Measurements from ENCODE around the gene PALM. TPM values are rescaled to one million over a fixed set of nuclear protein-coding genes. Genes with fewer than 3 reads are reported as not detected.

Gene PALM
- total RNA-seq, 1 donor from 2014 or later: 60.0 TPM

- no peaks in the 10 kb centered on the region for H3K27me3 ChIP-seq (ENCODE audit: insufficient read depth, low read length)
- H3K27ac ChIP-seq (ENCODE audit: low read depth, low read length): no peak overlapping the region
- H3K27ac Mint-ChIP-seq (ENCODE audit: unreplicated experiment): no peak overlapping the region
- H3K4me1 ChIP-seq (ENCODE audit: insufficient read depth, low read length): no peaks in the 10 kb centered on the region
- H2AFZ ChIP-seq (ENCODE audit: low read depth, low read length): no peak overlapping the region
- H3K4me3 Mint-ChIP-seq (ENCODE audit: unreplicated experiment): no peak overlapping the region
- H3K4me1 Mint-ChIP-seq (ENCODE audit: low read depth, unreplicated experiment): no peaks in the 10 kb centered on the region
- H3K4me2 ChIP-seq (ENCODE audit: low read length): no peak overlapping the region
- TF ChIP-seq CTCF (IDR thresholded peaks at IDR 0.05; ENCODE audit: insufficient read depth, low read depth, low read length): no peak
- TF ChIP-seq EZH2 (IDR thresholded peaks at IDR 0.05; ENCODE audit: insufficient read depth, low read length): no peak
- no peak overlapping the region for H3K4me3 ChIP-seq (ENCODE audit: insufficient read depth, low read depth, low read length)
- H3K9me3 Mint-ChIP-seq (ENCODE audit: unreplicated experiment): peaks cover 2% of the 10 kb centered on the region
- no peaks in the 10 kb centered on the region for H3K9me3 ChIP-seq (ENCODE audit: insufficient read depth, low read depth, low read length)
- no peak for DNase-seq (ENCODE audit: low read depth)
- no peaks in the 10 kb centered on the region for H3K79me2 ChIP-seq (ENCODE audit: insufficient read depth, low read length)
- no peaks in the 10 kb centered on the region for H3K27me3 Mint-ChIP-seq (ENCODE audit: low read depth, unreplicated experiment)
- no peak for FAIRE-seq
- no peaks in the 10 kb centered on the region for H3K36me3 ChIP-seq (ENCODE audit: insufficient read depth, low read length)
- peaks cover 32% of the 10 kb centered on the region for H4K20me1 ChIP-seq (ENCODE audit: insufficient read depth, low read length)
- H3K36me3 Mint-ChIP-seq (ENCODE audit: low read depth, unreplicated experiment): peaks cover 7% of the 10 kb centered on the region
- no peak overlapping the region for H3K9ac ChIP-seq (ENCODE audit: low read length)
These were observed 13.9 kb downstream of the PALM start for GRCh38 chr19:722553-723101.

GRCh38 chr19:723247-723646, 14.5 kb downstream of the PALM start:
- H3K9ac ChIP-seq (ENCODE audit: low read length): no peak overlapping the region
- no peak overlapping the region for H3K4me3 ChIP-seq (ENCODE audit: insufficient read depth, low read depth, low read length)
- no peaks in the 10 kb centered on the region for H3K27me3 ChIP-seq (ENCODE audit: insufficient read depth, low read length)
- Mint-ChIP-seq H3K27me3 (ENCODE audit: low read depth, unreplicated experiment) (no peaks in the 10 kb centered on the region), H3K27ac (ENCODE audit: unreplicated experiment) (no peak overlapping the region), H3K36me3 (ENCODE audit: low read depth, unreplicated experiment) (peaks cover 7% of the 10 kb centered on the region), H3K4me3 (ENCODE audit: unreplicated experiment) (no peak overlapping the region), H3K4me1 (ENCODE audit: low read depth, unreplicated experiment) (no peaks in the 10 kb centered on the region), H3K9me3 (ENCODE audit: unreplicated experiment) (peaks cover 2% of the 10 kb centered on the region)
- no peak overlapping the region for H2AFZ ChIP-seq (ENCODE audit: low read depth, low read length)
- no peak for TF ChIP-seq CTCF (IDR thresholded peaks at IDR 0.05; ENCODE audit: insufficient read depth, low read depth, low read length)
- TF ChIP-seq EZH2 (IDR thresholded peaks at IDR 0.05; ENCODE audit: insufficient read depth, low read length): no peak
- no peaks in the 10 kb centered on the region for H3K36me3 ChIP-seq (ENCODE audit: insufficient read depth, low read length)
- H3K4me2 ChIP-seq (ENCODE audit: low read length): no peak overlapping the region
- H3K27ac ChIP-seq (ENCODE audit: low read depth, low read length): no peak overlapping the region
- H3K9me3 ChIP-seq (ENCODE audit: insufficient read depth, low read depth, low read length): no peaks in the 10 kb centered on the region
- peaks cover 30% of the 10 kb centered on the region for H4K20me1 ChIP-seq (ENCODE audit: insufficient read depth, low read length)
- no peaks in the 10 kb centered on the region for H3K79me2 ChIP-seq (ENCODE audit: insufficient read depth, low read length)
- H3K4me1 ChIP-seq (ENCODE audit: insufficient read depth, low read length): no peaks in the 10 kb centered on the region
- FAIRE-seq (no peak), DNase-seq (ENCODE audit: low read depth) (no peak)

GRCh38 chr19:723714-724113, 15.0 kb downstream of the PALM start:
- Mint-ChIP-seq H3K27ac (ENCODE audit: unreplicated experiment) (no peak overlapping the region), H3K36me3 (ENCODE audit: low read depth, unreplicated experiment) (peaks cover 7% of the 10 kb centered on the region), H3K27me3 (ENCODE audit: low read depth, unreplicated experiment) (no peaks in the 10 kb centered on the region), H3K9me3 (ENCODE audit: unreplicated experiment) (peaks cover 2% of the 10 kb centered on the region), H3K4me3 (ENCODE audit: unreplicated experiment) (no peak overlapping the region), H3K4me1 (ENCODE audit: low read depth, unreplicated experiment) (no peaks in the 10 kb centered on the region)
- Histone ChIP-seq H3K4me2 (ENCODE audit: low read length) (no peak overlapping the region), H3K79me2 (ENCODE audit: insufficient read depth, low read length) (no peaks in the 10 kb centered on the region), H4K20me1 (ENCODE audit: insufficient read depth, low read length) (peaks cover 25% of the 10 kb centered on the region), H3K9me3 (ENCODE audit: insufficient read depth, low read depth, low read length) (no peaks in the 10 kb centered on the region), H3K9ac (ENCODE audit: low read length) (no peak overlapping the region), H3K36me3 (ENCODE audit: insufficient read depth, low read length) (no peaks in the 10 kb centered on the region), H3K4me3 (ENCODE audit: insufficient read depth, low read depth, low read length) (no peak overlapping the region), H3K4me1 (ENCODE audit: insufficient read depth, low read length) (no peaks in the 10 kb centered on the region), H3K27me3 (ENCODE audit: insufficient read depth, low read length) (no peaks in the 10 kb centered on the region), H2AFZ (ENCODE audit: low read depth, low read length) (no peak overlapping the region), H3K27ac (ENCODE audit: low read depth, low read length) (no peak overlapping the region)
- FAIRE-seq (no peak), DNase-seq (ENCODE audit: low read depth) (no peak)
- TF ChIP-seq EZH2 (IDR thresholded peaks at IDR 0.05; ENCODE audit: insufficient read depth, low read length): no peak
